Activated CD4-positive, alpha-beta memory T cell treated with anti-CD3 and anti-CD28 coated beads for 36 hours (primary cell): ENCODE data around the gene TMPO. TPM values are rescaled to one million over a fixed set of nuclear protein-coding genes. Genes with fewer than 3 reads are reported as not detected.

Source experiments
- total RNA-seq, 2 experiments: library from RNA; stranded (reverse); gene quantifications; one replicate each; pipeline ENCODE4 v1.2.3, GENCODE V29; 2021

Gene TMPO
- total RNA-seq, 2 experiments from 2014 or later = 371 to 375 TPM

Other genes starting within 250 kb of the TMPO start
- 100 to 1,000 TPM; 584 to 620 TPM for gene SLC25A3, start 78.1 kb downstream of the TMPO start, total RNA-seq
- gene IKBIP, start 129.2 kb downstream of the TMPO start, total RNA-seq = 10 to 100 TPM; 24.9 to 26.2 TPM
- 10 to 100 TPM; 19.6 to 20.8 TPM for gene APAF1, start 129.7 kb downstream of the TMPO start, total RNA-seq